Hepatocyte (in vitro differentiated cells): ENCODE results near the gene GABBR2.

Experiments
- EZH2phosphoT487 ChIP-seq: fragments of 200-600 bp; sonication (generic); IDR thresholded peaks from one replicate; pipeline ENCODE4 v1.6.1; 2018; ENCODE audit warnings: antibody characterized with exemption, mild to moderate bottlenecking, low read depth, moderate library complexity; ENCODE audit not compliant: unreplicated experiment, severe bottlenecking
- TF ChIP-seq, protein P1 (sequence below): fragments of 200-600 bp; sonication (generic); IDR thresholded peaks from 2 replicates; pipeline ENCODE4 v1.5.1; 2016; ENCODE audit warnings: antibody characterized with exemption, mild to moderate bottlenecking; ENCODE audit not compliant: poor library complexity

DNA sequence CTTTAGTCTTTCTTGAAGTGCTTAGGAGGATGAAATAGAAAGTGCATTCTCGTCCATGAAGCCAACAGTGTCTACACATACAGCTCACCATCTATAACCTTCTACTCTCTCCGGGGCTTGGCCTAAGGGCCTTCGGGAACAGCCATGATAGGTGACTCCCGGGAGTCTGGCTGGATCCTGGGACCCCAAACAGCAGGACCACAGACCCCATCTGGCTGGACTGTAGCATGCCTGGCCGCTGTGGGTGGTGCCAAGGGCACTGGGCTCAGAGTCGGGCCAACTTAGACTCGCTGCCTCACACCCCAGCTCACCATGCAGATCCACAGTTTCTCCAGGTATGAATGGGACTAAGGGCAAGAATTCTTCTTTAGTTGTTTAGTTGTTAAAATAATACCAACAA is 16.3 kb downstream of the GABBR2 start:
- TF ChIP-seq, protein P1, sequence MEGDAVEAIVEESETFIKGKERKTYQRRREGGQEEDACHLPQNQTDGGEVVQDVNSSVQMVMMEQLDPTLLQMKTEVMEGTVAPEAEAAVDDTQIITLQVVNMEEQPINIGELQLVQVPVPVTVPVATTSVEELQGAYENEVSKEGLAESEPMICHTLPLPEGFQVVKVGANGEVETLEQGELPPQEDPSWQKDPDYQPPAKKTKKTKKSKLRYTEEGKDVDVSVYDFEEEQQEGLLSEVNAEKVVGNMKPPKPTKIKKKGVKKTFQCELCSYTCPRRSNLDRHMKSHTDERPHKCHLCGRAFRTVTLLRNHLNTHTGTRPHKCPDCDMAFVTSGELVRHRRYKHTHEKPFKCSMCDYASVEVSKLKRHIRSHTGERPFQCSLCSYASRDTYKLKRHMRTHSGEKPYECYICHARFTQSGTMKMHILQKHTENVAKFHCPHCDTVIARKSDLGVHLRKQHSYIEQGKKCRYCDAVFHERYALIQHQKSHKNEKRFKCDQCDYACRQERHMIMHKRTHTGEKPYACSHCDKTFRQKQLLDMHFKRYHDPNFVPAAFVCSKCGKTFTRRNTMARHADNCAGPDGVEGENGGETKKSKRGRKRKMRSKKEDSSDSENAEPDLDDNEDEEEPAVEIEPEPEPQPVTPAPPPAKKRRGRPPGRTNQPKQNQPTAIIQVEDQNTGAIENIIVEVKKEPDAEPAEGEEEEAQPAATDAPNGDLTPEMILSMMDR: no peak
- no peak for TF ChIP-seq EZH2phosphoT487
